ENCODE results near the gene TGFBR2.
"Not testable (repeated sequence)": the region's sequence is repeated elsewhere in the genome, so short reads cannot be mapped to it uniquely, and the experiment has no call there.

Gene TGFBR2

GRCh38 chr3:30658328-30659052 is 52.1 kb downstream of the TGFBR2 start:
- peak; percentile 46 for DNase-seq (ENCODE audit: low read depth)

- DNase-seq (ENCODE audit: low read depth): no peak
Observed at GRCh38 chr3:30659270-30660130, 53.1 kb downstream of the TGFBR2 start.

- no peak for DNase-seq (ENCODE audit: low read depth)
Observed at GRCh38 chr3:30660136-30660535, 53.7 kb downstream of the TGFBR2 start.

GRCh38 chr3:30660656-30661055 is 54.3 kb downstream of the TGFBR2 start:
- no peak for DNase-seq (ENCODE audit: low read depth)

- DNase-seq (ENCODE audit: low read depth): no peak
Observed at GRCh38 chr3:30661098-30661873, 54.9 kb downstream of the TGFBR2 start.

GRCh38 chr3:30662836-30663235 is 56.4 kb downstream of the TGFBR2 start:
- DNase-seq (ENCODE audit: low read depth): no peak

GRCh38 chr3:30663533-30664241 is 57.3 kb downstream of the TGFBR2 start:
- DNase-seq (ENCODE audit: low read depth): no peak

GRCh38 chr3:30664459-30664858 is 58.1 kb downstream of the TGFBR2 start:
- no peak for DNase-seq (ENCODE audit: low read depth)

- no peak for DNase-seq (ENCODE audit: low read depth)
Observed at GRCh38 chr3:30664884-30665283, 58.5 kb downstream of the TGFBR2 start.

GRCh38 chr3:30665539-30665938 is 59.1 kb downstream of the TGFBR2 start:
- no peak for DNase-seq (ENCODE audit: low read depth)

GRCh38 chr3:30666572-30667279 is 60.3 kb downstream of the TGFBR2 start:
- DNase-seq (ENCODE audit: low read depth): no peak

- DNase-seq (ENCODE audit: low read depth): no peak
Observed at GRCh38 chr3:30667280-30667651, 60.9 kb downstream of the TGFBR2 start.

- no peak for DNase-seq (ENCODE audit: low read depth)
Observed at GRCh38 chr3:30668051-30668609, 61.7 kb downstream of the TGFBR2 start.

- DNase-seq (ENCODE audit: low read depth): not testable (repeated sequence)
Observed at GRCh38 chr3:30669360-30669934, 63.0 kb downstream of the TGFBR2 start.

GRCh38 chr3:30670292-30670691 is 63.9 kb downstream of the TGFBR2 start:
- DNase-seq (ENCODE audit: low read depth): no peak

GRCh38 chr3:30671527-30672286 is 65.3 kb downstream of the TGFBR2 start:
- DNase-seq (ENCODE audit: low read depth): no peak

GRCh38 chr3:30672287-30672735 is 65.9 kb downstream of the TGFBR2 start:
- DNase-seq (ENCODE audit: low read depth): no peak

GRCh38 chr3:30672959-30673358 is 66.6 kb downstream of the TGFBR2 start:
- DNase-seq (ENCODE audit: low read depth): no peak

- no peak for DNase-seq (ENCODE audit: low read depth)
Observed at GRCh38 chr3:30673425-30674341, 67.3 kb downstream of the TGFBR2 start.

All from activated T-cell treated with anti-CD3 and anti-CD28 coated beads for 48 hours (primary cell).